Spleen (tissue), 7 donors: ENCODE data around the gene IFNGR1.

Experiments used
- CTCF ChIP-seq, 11 experiments: fragments of 200-600 bp in 7 of 11; fragments of 450-650 bp in 4 of 11; sonication (generic) in 4 of 11; IDR thresholded peaks in 8 of 11; conservative IDR thresholded peaks in 3 of 11; 1 replicate in 7 of 11; 2 replicates in 4 of 11; pipeline versions ENCODE4 v1.4.0 to v1.8.0; 2016 to 2021; ENCODE audit warnings: antibody characterized with exemption in 11 of 11, inconsistent platforms in 4 of 11, mild to moderate bottlenecking in 1 of 11
- POLR2A ChIP-seq, 3 donors: fragments of 450-650 bp; IDR thresholded peaks; one replicate each; pipeline ENCODE4 v1.5.1; 2017; ENCODE audit warnings: antibody characterized with exemption in 3 of 3, mild to moderate bottlenecking in 1 of 3
- POLR2AphosphoS5 ChIP-seq, 3 donors: sonication (generic); formaldehyde crosslinking; IDR thresholded peaks; one replicate each; pipeline ENCODE4 v1.5.1; 2017; ENCODE audit warnings: antibody characterized with exemption in 3 of 3
- donor health status: DM: no; HTN: no; CAD: no; lungs with moderate emphysema.
- donor health status: DM: no; HTN: no; CAD: no.
- donor health status: DM: no; HTN: no; CAD: no.

DNA sequence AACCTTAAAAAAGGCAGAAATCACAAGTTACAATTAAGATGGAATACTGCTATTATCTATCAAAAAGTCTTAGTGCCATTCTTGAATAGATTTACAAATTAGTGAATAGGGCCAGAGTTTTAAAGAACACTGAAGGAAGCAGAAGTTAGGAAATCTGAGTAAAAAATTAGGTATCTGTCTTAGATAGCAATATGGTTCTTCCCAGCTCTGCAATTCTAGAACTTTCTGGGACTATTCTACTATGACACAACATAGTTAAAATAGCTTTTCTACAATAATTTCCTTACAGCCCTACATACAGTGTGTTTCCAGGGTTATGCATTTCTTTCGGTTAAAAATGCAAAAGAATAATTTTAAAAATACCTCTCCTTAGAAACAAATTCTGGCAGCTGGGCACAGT, 18.2 kb downstream of the IFNGR1 start:
- TF ChIP-seq POLR2A (IDR thresholded peaks at IDR 0.05) (no peak), CTCF (IDR thresholded peaks at IDR 0.05 in 8 of 11, conservative IDR thresholded peaks at IDR 0.05 in 3 of 11) (no peak), POLR2AphosphoS5 (IDR thresholded peaks at IDR 0.05) (no peak)
